Measurements from ENCODE around the gene GNPDA2. TPM values are rescaled to one million over a fixed set of nuclear protein-coding genes. Genes with fewer than 3 reads are reported as not detected.

GNPDA2 gene
- total and polyA plus RNA-seq, 8 donors: 2.6 to 10.1 (median 4.4) TPM

DNA sequence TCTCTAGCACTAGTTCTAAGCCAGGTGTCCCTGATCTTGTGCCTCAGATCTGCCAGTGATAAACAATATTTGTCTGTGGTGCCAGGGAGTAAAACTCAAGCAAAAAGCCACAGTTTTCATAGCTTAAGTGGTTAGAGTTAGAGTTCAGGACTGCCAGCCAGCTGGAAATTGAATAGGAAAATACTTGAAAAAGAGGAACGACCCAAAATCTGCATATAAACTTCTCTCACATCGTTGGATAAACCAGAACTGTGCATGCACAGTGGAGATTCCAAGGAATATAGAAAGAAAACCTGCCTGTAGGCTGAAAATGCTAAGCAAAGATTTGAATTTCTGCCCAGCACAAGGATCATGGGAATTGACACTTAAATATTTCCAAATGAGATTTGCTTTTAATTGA is 35.0 kb upstream of the GNPDA2 start:
- TF ChIP-seq, protein P1, sequence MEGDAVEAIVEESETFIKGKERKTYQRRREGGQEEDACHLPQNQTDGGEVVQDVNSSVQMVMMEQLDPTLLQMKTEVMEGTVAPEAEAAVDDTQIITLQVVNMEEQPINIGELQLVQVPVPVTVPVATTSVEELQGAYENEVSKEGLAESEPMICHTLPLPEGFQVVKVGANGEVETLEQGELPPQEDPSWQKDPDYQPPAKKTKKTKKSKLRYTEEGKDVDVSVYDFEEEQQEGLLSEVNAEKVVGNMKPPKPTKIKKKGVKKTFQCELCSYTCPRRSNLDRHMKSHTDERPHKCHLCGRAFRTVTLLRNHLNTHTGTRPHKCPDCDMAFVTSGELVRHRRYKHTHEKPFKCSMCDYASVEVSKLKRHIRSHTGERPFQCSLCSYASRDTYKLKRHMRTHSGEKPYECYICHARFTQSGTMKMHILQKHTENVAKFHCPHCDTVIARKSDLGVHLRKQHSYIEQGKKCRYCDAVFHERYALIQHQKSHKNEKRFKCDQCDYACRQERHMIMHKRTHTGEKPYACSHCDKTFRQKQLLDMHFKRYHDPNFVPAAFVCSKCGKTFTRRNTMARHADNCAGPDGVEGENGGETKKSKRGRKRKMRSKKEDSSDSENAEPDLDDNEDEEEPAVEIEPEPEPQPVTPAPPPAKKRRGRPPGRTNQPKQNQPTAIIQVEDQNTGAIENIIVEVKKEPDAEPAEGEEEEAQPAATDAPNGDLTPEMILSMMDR (IDR thresholded peaks at IDR 0.05): no peak
- H3K36me3 ChIP-seq: no peaks in the 10 kb centered on the region
- no peaks in the 10 kb centered on the region for H3K9me3 ChIP-seq
- H3K27ac ChIP-seq: no peak overlapping the region
- H3K4me1 ChIP-seq: no peaks in the 10 kb centered on the region
- 19 to 23% methylated on average over 2 of the region's 2 CpGs for WGBS, 2 donors
- no peak for FAIRE-seq
- H3K27me3 ChIP-seq: peaks cover 0 to 9% (median 0%) of the 10 kb centered on the region in 4 donors
- intact Hi-C loops (cut with DNase I): no loop called here
- no peak for ATAC-seq
- H3K4me3 ChIP-seq: no peak overlapping the region
- no peak for DNase-seq

DNA sequence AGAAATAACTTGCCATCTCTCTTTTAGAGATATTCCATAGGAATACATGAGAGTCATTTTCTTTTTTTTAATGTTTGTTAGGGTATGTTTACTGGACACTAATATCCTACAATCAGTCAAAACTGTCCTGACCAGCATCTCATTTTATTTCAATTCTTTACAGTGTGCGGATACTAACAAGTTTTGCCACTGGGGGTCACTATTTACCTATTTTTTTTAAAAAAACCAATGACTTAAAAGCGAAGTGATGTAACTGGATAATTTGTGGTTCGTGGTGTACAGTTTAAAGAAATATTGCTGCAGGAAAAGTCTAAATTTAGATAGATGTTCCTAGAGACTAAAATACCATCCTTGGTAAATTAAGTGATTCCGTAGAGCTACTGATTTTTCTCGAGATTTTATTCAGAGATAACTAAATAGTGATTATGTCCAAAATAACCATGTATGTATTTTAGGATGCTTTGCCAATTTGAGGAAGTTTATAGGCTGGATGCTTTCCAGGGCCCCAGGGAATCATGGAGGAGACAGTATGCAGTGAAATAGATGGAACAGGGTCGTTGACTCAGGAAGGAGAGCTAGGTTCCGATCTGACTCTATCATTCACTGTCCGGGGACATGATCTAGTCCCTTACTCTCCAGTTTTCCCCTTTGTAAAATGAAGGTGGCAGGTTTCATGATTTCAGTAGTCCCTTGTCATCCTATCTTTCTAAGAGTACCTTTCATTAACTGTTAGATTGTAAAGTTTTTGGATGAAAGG is 34.0 kb upstream of the GNPDA2 start:
- H3K4me3 ChIP-seq: no peak overlapping the region
- no peaks in the 10 kb centered on the region for H3K4me1 ChIP-seq
- FAIRE-seq (peak; percentile 89), ATAC-seq (peak in 3 of 4 donors; percentile 50 to 67 (median 67)), DNase-seq (no peak)
- no peak overlapping the region for H3K27ac ChIP-seq
- H3K27me3 ChIP-seq: peaks cover 0 to 9% (median 0%) of the 10 kb centered on the region in 4 donors
- TF ChIP-seq, protein P1 (IDR thresholded peaks at IDR 0.05): peak in 3 of 4 donors; percentile 9 to 36 (median 17)
- WGBS, 2 donors: 23 to 30% methylated on average over 8 of the region's 8 CpGs
- no peaks in the 10 kb centered on the region for H3K36me3 ChIP-seq
- no peaks in the 10 kb centered on the region for H3K9me3 ChIP-seq
- intact Hi-C loops (cut with DNase I): no loop called here

DNA sequence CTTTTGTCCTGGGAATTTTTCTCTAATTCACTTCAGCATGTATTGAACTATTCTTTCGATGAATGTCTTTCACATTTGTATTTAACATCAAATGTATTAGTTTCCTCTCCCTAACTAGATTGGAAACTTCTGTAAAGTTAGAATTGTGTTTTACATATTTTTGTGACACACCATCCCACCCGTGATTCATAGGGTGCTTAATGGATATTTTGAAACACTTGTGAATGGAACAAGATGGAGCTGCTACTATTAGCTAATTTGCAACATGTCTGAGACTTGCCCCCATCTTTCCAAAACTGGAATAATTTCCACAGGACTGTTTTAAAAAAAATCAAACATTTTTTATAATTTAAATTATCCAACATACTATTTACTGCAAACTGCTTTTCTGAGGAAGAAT is 30.2 kb upstream of the GNPDA2 start:
- WGBS, 2 donors: 70 to 79% methylated on average over 2 of the region's 2 CpGs
- Histone ChIP-seq H3K4me1 (no peaks in the 10 kb centered on the region), H3K4me3 (no peak overlapping the region), H3K27ac (no peak overlapping the region), H3K36me3 (no peaks in the 10 kb centered on the region), H3K9me3 (no peaks in the 10 kb centered on the region), H3K27me3 (peaks cover 0 to 2% (median 0%) of the 10 kb centered on the region in 4 donors)
- intact Hi-C loops (cut with DNase I): no loop called here
- ATAC-seq (no peak), FAIRE-seq (no peak), DNase-seq (no peak)
- TF ChIP-seq, protein P1 (IDR thresholded peaks at IDR 0.05): no peak

DNA sequence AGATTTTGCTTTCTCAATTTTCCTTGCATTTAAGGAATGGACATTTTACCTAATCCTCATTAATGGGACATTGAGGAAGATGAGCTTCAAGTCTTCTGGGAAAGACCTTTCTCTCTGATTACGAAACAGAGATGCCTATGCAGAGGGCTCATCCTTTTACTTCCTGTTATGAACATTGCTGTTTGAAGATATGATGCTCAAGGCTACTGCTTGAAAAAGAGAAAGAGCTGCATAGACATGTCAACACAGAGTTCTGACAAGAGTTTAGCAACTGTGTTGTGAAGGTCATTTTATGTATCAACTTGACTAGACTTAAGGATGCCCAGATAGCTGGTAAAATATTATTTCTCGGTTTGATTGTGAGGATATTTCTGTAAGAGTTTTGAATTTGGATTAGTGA is 13.8 kb upstream of the GNPDA2 start:
- Histone ChIP-seq H3K36me3 (no peaks in the 10 kb centered on the region), H3K27me3 (no peaks in the 10 kb centered on the region), H3K27ac (no peak overlapping the region), H3K4me3 (no peak overlapping the region), H3K9me3 (no peaks in the 10 kb centered on the region), H3K4me1 (no peaks in the 10 kb centered on the region)
- TF ChIP-seq, protein P1 (IDR thresholded peaks at IDR 0.05): no peak
- FAIRE-seq (no peak), DNase-seq (no peak), ATAC-seq (no peak)
- intact Hi-C loops (cut with DNase I): no loop called here
- 76 to 83% methylated on average over 2 of the region's 2 CpGs for WGBS, 2 donors

DNA sequence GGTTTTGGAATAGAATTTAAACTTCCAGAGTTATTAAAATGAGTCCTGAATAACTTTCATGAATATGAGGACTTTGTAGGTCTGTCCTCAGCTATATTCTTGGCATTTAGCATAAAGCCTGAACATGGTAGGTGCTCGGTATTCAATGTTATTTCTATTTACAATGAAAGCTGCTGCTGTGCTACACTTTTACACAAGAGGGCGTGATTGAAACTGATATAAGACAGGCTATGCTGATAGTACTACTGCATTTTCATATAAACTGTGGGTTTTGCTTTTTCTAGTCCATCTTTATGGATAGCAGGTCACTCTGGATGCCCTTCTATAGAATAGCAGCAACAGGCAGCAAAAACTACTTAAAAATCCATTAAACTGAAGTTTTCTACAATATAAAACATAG is 12.3 kb upstream of the GNPDA2 start:
- WGBS, 2 donors: 53 to 65% methylated on average over 2 of the region's 2 CpGs
- DNase-seq: no peak

More for the DNA sequence above, 12.3 kb upstream of the GNPDA2 start:
- intact Hi-C loops (cut with DNase I): no loop called here
- Histone ChIP-seq H3K27me3 (no peaks in the 10 kb centered on the region), H3K36me3 (no peaks in the 10 kb centered on the region), H3K4me1 (no peaks in the 10 kb centered on the region), H3K27ac (no peak overlapping the region), H3K4me3 (no peak overlapping the region), H3K9me3 (no peaks in the 10 kb centered on the region)
- TF ChIP-seq, protein P1 (IDR thresholded peaks at IDR 0.05): no peak
- FAIRE-seq (no peak), ATAC-seq (peak in 1 of 4 donors; percentile 35)
